Vagina (tissue), 2 donors: ENCODE results near the gene DDX20.

ENCODE experiments used
- POLR2A ChIP-seq, 2 donors: fragments of 450-650 bp; IDR thresholded peaks; one replicate each; pipeline ENCODE4 v1.6.1; 2017; ENCODE audit warnings: antibody characterized with exemption in 2 of 2, mild to moderate bottlenecking in 2 of 2, moderate library complexity in 2 of 2
- POLR2AphosphoS5 ChIP-seq, 2 donors: sonication (generic); formaldehyde crosslinking; IDR thresholded peaks; one replicate each; pipeline ENCODE4 v1.9.0; 2017; ENCODE audit warnings: antibody characterized with exemption in 2 of 2, mild to moderate bottlenecking in 2 of 2, low read depth in 1 of 2; ENCODE audit not compliant: insufficient read depth in 1 of 2
- TF ChIP-seq, protein P1 (sequence below), 3 experiments: fragments of 450-650 bp in 2 of 3; fragments of 200-600 bp in 1 of 3; sonication (generic) in 1 of 3; IDR thresholded peaks; one replicate each; pipeline ENCODE4 v1.5.1; 2017 to 2019; ENCODE audit warnings: antibody characterized with exemption in 3 of 3, mild to moderate bottlenecking in 2 of 3, moderate library complexity in 2 of 3

DNA sequence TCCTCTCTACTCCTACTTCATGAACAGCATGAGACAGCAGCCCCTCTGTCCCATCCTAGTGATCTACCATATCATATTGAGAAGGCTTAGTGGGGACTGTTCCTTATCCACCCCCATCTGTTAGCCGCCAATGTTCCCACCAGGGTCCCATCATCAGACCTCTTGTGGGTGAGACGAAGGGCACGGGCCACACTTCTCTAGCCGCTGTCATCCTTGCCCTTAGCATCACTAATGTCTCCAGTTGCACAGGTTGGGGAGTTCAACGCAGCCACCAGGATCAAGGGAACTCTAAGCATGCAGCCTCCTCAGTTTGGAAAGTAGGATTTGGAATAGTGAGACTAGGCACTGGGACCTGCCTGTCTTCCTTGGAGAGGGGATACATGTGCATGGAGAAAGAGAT lies 36.6 kb upstream of the DDX20 start:
- TF ChIP-seq, protein P1, sequence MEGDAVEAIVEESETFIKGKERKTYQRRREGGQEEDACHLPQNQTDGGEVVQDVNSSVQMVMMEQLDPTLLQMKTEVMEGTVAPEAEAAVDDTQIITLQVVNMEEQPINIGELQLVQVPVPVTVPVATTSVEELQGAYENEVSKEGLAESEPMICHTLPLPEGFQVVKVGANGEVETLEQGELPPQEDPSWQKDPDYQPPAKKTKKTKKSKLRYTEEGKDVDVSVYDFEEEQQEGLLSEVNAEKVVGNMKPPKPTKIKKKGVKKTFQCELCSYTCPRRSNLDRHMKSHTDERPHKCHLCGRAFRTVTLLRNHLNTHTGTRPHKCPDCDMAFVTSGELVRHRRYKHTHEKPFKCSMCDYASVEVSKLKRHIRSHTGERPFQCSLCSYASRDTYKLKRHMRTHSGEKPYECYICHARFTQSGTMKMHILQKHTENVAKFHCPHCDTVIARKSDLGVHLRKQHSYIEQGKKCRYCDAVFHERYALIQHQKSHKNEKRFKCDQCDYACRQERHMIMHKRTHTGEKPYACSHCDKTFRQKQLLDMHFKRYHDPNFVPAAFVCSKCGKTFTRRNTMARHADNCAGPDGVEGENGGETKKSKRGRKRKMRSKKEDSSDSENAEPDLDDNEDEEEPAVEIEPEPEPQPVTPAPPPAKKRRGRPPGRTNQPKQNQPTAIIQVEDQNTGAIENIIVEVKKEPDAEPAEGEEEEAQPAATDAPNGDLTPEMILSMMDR (IDR thresholded peaks at IDR 0.05): no peak
- TF ChIP-seq POLR2AphosphoS5 (IDR thresholded peaks at IDR 0.05; ENCODE audit: insufficient read depth in 1 of 2, low read depth in 1 of 2) (no peak), POLR2A (IDR thresholded peaks at IDR 0.05) (no peak)
